A549 (cell line): ENCODE results near the gene RALGPS2.

Experiments used
- BHLHE40 ChIP-seq: IDR thresholded peaks from 2 replicates; pipeline ENCODE4 v1.6.1; 2012; ENCODE audit warnings: low read depth, low read length, inconsistent platforms
- EP300 ChIP-seq, 2 experiments: fragments of >200 bp; sonication (Bioruptor Twin); formaldehyde crosslinking; IDR thresholded peaks; 2 replicates in 1 of 2; 3 replicates in 1 of 2; pipeline ENCODE4 v1.6.1; 2016 to 2017
- ESRRA ChIP-seq: fragments of 150-350 bp; IDR thresholded peaks from 2 replicates; pipeline ENCODE4 v1.6.1; 2014; ENCODE audit warnings: mild to moderate bottlenecking, low read length, borderline replicate concordance
- MAX ChIP-seq: IDR thresholded peaks from 2 replicates; pipeline ENCODE4 v1.6.1; 2012
- PBX3 ChIP-seq: IDR thresholded peaks from 2 replicates; pipeline ENCODE4 v1.6.1; 2012
- POLR2A ChIP-seq: IDR thresholded peaks from 2 replicates; pipeline ENCODE4 v1.6.1; 2012; ENCODE audit warnings: mild to moderate bottlenecking, low read length
- USF2 ChIP-seq: fragments of 450-650 bp; IDR thresholded peaks from 2 replicates; pipeline ENCODE4 v1.6.1; 2014; ENCODE audit warnings: antibody characterized with exemption
- TF ChIP-seq, protein P1 (sequence below): fragments of >200 bp; sonication (Bioruptor Twin); formaldehyde crosslinking; IDR thresholded peaks from 3 replicates; pipeline ENCODE4 v1.5.1; 2016

- TF ChIP-seq MAX: no peak
- TF ChIP-seq BHLHE40: no peak
- TF ChIP-seq POLR2A: no peak
- no peak for TF ChIP-seq USF2
- no peak for TF ChIP-seq PBX3
- no peak for TF ChIP-seq ESRRA
- no peak for TF ChIP-seq EP300 (IDR thresholded peaks at IDR 0.05)
- TF ChIP-seq, protein P1, sequence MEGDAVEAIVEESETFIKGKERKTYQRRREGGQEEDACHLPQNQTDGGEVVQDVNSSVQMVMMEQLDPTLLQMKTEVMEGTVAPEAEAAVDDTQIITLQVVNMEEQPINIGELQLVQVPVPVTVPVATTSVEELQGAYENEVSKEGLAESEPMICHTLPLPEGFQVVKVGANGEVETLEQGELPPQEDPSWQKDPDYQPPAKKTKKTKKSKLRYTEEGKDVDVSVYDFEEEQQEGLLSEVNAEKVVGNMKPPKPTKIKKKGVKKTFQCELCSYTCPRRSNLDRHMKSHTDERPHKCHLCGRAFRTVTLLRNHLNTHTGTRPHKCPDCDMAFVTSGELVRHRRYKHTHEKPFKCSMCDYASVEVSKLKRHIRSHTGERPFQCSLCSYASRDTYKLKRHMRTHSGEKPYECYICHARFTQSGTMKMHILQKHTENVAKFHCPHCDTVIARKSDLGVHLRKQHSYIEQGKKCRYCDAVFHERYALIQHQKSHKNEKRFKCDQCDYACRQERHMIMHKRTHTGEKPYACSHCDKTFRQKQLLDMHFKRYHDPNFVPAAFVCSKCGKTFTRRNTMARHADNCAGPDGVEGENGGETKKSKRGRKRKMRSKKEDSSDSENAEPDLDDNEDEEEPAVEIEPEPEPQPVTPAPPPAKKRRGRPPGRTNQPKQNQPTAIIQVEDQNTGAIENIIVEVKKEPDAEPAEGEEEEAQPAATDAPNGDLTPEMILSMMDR: no peak
Observed at GRCh38 chr1:178918955-178919354, 193.9 kb downstream of the RALGPS2 start.
